ENCODE results near the gene SOWAHC.
"Not testable (repeated sequence)": the region's sequence is repeated elsewhere in the genome, so short reads cannot be mapped to it uniquely, and the experiment has no call there.

The SOWAHC gene

GRCh38 chr2:109616184-109616583, 2.0 kb downstream of the SOWAHC start:
- no peak for DNase-seq

DNA sequence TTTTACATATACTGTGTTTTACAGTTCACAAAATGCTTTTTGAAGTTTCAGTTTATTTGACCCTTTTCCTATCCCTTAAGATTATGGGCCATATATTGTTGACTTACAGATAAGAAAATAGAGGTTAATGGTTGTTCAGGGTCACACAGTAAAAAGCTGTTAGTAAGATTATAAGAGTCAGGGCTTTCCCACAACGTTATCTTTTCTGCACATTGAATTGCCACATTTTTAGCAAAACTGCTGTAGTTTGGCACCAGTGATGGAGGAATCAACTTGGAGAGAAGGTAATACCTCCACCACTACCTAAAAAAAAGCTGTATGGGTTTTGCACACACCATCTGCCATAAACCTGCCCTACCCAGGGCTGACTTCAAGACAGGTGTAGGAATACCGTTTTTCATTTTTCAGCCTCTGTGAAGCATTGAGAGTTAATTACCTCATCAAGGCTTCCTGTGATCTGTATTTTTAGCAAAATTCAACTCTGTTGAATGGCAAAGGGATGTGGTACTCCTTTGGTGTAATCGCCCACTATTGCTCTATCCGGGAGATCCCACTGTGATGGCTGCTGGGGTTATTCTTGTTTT, 5.0 kb downstream of the SOWAHC start:
- no peak for DNase-seq

DNA sequence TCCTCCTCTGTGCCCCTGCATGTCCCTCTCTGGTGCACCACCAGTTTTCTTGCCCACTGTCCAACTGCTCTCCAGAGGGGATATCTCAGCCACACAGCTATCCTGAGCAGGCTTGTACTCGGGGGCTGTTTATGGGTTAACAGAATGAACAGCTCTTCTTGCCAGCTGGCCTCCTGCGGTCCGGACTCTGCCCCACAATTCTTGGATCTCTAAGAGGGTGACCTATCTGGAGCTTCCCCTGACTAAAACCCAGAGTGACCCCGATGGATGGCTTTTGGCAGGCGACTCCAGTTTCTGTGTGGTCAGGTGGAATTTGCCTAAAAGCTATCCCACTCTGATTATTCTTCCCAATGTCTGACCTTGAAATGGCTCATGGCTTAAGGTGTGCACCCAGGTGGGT, 9.1 kb downstream of the SOWAHC start:
- DNase-seq = no peak

GRCh38 chr2:109623923-109624322, 9.8 kb downstream of the SOWAHC start:
- no peak for DNase-seq

DNA sequence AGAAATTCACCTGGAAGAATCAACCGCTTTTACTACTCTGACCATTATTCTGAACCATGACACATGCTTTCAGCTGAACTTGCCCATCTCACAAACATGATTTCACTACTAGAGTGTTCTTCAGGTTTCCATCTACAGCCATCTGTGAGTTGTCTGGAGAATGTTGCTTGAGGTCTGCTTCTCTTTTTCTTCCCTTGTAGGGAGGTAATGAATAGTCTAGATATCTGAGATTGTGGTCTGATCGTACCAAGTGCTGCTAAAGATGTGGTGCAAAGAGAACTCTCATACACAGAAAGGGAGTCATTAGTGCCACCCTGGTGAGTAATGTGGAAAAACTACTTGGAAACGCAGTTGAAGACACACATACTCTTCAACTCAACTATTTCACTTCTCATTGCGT, 10.2 kb downstream of the SOWAHC start:
- no peak for DNase-seq

DNA sequence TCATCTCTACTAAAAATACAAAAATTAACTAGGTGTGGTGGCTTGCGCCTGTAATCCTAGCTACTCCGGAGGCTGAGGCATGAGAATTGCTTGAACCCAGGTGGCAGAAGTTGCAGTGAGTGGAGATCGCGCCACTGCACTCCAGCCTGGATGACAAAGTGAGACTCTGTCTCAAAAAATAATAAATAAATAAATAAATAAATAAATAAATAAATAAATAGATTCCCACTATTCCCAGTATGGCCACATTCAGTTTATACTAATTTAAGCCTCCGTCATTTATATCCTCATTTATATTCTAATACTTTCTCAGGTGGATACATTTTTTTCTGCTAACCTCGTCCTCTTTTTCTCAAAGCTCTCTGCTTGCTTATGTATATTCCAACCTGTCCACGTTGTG, 14.2 kb downstream of the SOWAHC start:
- not testable (repeated sequence) for DNase-seq

DNA sequence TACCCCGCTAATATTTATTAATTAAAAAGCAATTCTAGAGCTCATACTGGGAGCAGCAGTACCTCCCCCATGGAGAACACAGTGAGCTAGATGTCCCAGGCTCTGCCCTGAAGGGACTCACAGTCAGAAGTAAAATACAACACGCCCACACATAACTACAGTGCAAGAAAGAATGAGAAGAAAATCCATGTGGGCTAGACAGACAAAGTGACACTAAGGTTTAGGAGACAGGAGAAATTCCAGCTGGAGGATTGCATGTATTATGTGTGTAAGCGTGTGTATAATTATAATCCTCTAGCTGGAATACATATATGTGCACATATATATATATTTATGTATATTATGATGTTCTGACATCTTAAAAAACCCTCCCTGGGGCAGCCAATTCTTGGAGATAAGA, 15.7 kb downstream of the SOWAHC start:
- no peak for DNase-seq

GRCh38 chr2:109630441-109631430, 16.6 kb downstream of the SOWAHC start:
- DNase-seq = no peak

- DNase-seq = no peak
Observed at GRCh38 chr2:109631741-109632140, 17.6 kb downstream of the SOWAHC start.

- DNase-seq = no peak
Observed at GRCh38 chr2:109632158-109632789, 18.1 kb downstream of the SOWAHC start.

- no peak for DNase-seq
Observed at GRCh38 chr2:109633284-109633961, 19.3 kb downstream of the SOWAHC start.

DNA sequence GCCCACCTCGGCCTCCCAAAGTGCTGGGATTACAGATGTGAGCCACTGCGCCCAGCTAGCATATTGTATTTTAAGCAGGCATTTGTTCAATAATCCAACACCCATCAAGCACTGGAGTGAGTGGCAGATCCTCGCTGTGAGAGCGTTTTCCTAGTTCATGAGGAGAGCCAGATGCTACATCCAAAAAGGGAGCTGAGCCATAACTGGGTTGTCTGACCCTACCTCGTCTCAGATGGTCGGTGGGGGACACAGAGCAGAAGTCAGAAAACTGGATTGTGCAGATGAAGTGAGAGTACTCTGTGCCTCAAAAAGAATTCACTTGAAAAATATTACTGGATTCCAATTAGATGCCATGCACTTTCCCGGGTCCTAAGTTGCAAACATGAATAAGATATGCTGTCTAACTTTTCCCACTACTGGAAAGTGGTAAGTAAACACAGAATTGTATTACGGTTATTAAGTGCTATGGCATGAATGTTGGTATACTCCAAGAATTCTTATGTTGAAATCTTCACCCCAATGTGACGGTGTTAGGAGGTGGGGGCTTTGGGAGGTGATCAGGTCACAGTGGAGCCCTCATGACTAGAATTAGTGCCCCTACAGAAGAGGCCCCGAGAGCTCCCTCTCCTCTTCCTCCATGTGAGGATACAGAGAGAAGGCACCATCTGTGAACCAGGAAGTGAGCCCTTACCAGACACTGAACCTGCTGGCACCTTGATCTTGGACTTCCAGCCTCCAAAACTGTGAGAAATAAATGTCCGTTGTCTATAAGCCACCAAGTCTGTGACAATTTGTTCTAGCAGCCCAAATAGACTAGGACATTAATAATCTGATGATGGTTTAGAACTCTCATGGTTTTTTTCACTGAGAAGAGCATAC, 21.5 kb downstream of the SOWAHC start:
- DNase-seq = no peak

GRCh38 chr2:109636317-109636716, 22.2 kb downstream of the SOWAHC start:
- DNase-seq = no peak

DNA sequence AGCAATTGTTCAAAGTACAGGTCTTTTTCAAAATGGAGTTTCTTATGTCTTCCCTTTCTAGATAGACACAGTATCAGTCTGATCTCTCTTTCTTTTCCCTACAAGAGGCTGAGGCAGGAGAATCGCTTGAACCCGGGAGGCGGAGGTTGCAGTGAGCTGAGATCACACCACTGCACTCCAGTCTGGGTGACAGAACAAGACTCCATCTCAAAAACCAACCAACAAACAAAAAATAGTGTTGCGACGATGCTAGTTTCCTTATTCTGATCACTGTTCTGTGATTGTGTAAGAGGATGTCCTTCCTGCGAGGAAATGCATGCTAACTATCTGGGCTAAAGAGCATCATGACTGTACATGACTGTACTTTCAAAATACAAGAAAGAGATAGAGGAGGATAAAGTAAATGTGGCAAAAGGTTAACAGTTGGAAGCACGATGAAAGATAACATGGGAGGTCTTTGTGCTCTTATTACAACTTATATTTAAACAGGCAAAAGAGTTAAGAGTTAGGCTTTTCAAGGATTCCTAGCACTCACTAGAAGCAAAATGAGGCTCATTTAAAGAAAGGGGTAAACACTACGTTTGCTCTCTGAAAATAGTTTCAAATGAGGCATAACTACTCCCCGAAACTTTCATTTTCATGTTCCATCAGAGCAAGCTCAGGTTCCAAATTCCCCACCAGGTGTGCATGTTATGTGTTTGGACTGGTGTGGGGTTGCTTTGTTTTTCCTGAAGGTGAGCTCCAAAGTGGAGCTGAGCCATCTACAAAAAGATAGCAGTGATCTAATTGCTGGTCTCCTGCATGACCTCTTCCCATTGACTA, 23.8 kb downstream of the SOWAHC start:
- DNase-seq = no peak

DNA sequence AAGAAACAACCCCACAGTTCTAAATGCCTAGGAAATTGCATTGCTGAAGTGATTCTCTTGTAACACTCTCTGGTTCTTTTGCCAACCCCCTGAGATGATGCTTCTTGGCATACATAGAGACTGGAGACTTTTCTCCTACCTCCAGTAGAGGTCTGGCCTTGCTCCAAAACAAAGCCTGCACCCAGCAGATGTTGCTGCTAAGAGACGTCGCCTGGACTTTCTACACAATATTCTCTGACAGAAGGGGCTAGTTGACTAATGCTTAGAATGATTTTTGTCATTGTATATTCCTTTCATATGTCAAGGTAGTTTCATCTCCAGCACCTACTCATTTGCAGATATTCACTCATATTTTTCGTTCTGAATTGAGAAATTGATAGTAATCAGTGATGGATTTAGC, 24.6 kb downstream of the SOWAHC start:
- no peak for DNase-seq

- DNase-seq = not testable (repeated sequence)
Observed at GRCh38 chr2:109640000-109640399, 25.8 kb downstream of the SOWAHC start.

GRCh38 chr2:109644571-109645275, 30.6 kb downstream of the SOWAHC start:
- no peak for DNase-seq

GRCh38 chr2:109645412-109646184, 31.4 kb downstream of the SOWAHC start:
- DNase-seq = no peak

GRCh38 chr2:109646961-109647360, 32.8 kb downstream of the SOWAHC start:
- no peak for DNase-seq

GRCh38 chr2:109647636-109648035, 33.5 kb downstream of the SOWAHC start:
- no peak for DNase-seq
